HepG2 (cell line): ENCODE measurements around the gene GFRA1.

Source experiments
- ATM ChIP-seq: fragments of 450-650 bp; IDR thresholded peaks from 2 replicates; pipeline ENCODE4 v1.7.1; 2017; ENCODE audit warnings: mild to moderate bottlenecking, borderline replicate concordance
- CEBPB ChIP-seq: IDR thresholded peaks from 2 replicates; pipeline ENCODE4 v1.6.1; 2011; ENCODE audit warnings: low read depth, low read length, improper control_type of control experiment, borderline replicate concordance
- CTCF ChIP-seq: sonication (generic); formaldehyde crosslinking; IDR thresholded peaks from 2 replicates; pipeline ENCODE4 v1.5.0; 2020; ENCODE audit warnings: mild to moderate bottlenecking, missing genetic modification reagents, moderate library complexity
- FOXO1 ChIP-seq: sonication (generic); formaldehyde crosslinking; IDR thresholded peaks from 2 replicates; pipeline ENCODE4 v1.4.0; 2020; ENCODE audit warnings: missing genetic modification reagents
- KDM1A ChIP-seq: IDR thresholded peaks from 2 replicates; pipeline ENCODE4 v1.6.1; 2016; ENCODE audit warnings: missing compliant biosample characterization
- NR2F6 ChIP-seq, 2 experiments: IDR thresholded peaks; 2 replicates each; pipeline ENCODE4 v1.6.1; 2016; ENCODE audit warnings: antibody characterized with exemption in 1 of 2, mild to moderate bottlenecking in 1 of 2
- REL ChIP-seq: sonication (generic); formaldehyde crosslinking; conservative IDR thresholded peaks from 2 replicates; pipeline ENCODE4 v1.8.0; 2022; ENCODE audit warnings: mild to moderate bottlenecking, missing genetic modification reagents, moderate library complexity
- ZNF234 ChIP-seq: sonication (generic); formaldehyde crosslinking; conservative IDR thresholded peaks from 2 replicates; pipeline ENCODE4 v1.5.1; 2020; ENCODE audit warnings: mild to moderate bottlenecking, missing genetic modification reagents
- ZNF609 ChIP-seq: sonication (generic); formaldehyde crosslinking; IDR thresholded peaks from 2 replicates; pipeline ENCODE4 v1.4.0; 2020; ENCODE audit warnings: mild to moderate bottlenecking, missing genetic modification reagents, borderline replicate concordance
- ZNF629 ChIP-seq: sonication (generic); formaldehyde crosslinking; conservative IDR thresholded peaks from 2 replicates; pipeline ENCODE4 v1.5.0; 2020; ENCODE audit warnings: missing genetic modification reagents

GRCh38 chr10:116316503-116316902, 43.5 kb upstream of the GFRA1 start:
- TF ChIP-seq CTCF (no peak), KDM1A (no peak), REL (CRISPR knock-in tag) (no peak), ATM (no peak), ZNF629 (CRISPR knock-in tag) (no peak), FOXO1 (CRISPR knock-in tag) (no peak), ZNF609 (CRISPR knock-in tag) (no peak), ZNF234 (CRISPR knock-in tag) (no peak), CEBPB (no peak), NR2F6 (IDR thresholded peaks at IDR 0.05) (no peak), NR2F6 (CRISPR knock-in tag; IDR thresholded peaks at IDR 0.05) (no peak)
